Right hindlimb (tissue), 1 donor: ENCODE measurements around the gene MPV17L2.
A peak's percentile ranks its signal among the peaks of the same experiment; 100 is the strongest.
"Not testable (repeated sequence)": the region's sequence is repeated elsewhere in the genome, so short reads cannot be mapped to it uniquely, and the experiment has no call there.

Source experiments
- DNase-seq: peaks from one replicate; pipeline ENCODE4 v3.0.0-alpha.2; 2018

Gene MPV17L2

DNA sequence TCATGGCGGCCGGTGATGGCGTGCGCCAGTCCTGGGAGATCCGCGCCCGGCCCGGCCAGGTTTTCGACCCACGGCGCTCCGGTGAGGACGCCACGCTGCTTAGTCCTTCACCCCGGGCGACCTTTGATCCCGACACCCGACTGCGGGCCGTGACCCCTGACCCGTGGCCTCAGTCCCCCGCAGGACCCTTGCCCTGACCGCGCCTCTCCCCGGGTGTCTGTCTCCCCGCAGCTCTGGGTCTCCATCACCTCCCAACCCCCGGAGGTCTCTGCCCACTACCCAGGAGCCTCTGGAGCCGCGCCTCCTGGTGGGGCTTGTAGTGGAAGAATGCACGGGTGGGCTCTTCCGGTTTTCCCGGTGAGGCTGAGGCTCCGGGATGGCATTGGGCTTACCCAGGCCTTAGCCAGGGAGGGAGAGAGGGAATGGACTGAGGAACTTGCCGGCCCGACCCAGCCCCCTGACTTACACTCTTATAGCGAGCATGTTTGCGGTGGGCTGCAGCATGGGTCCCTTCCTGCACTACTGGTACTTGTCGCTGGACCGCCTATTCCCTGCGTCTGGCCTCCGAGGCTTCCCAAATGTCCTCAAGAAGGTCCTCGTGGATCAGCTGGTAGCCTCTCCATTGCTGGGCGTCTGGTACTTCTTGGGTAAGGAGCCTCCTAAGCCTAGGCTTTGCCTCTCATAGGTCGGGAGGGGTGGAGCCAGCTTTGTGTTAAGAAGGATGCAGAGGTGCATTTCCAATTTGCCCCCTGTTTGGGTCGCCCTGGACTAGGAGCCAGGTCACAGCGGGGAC lies 566 bp downstream of the MPV17L2 start:
- DNase-seq = peak; percentile 38

DNA sequence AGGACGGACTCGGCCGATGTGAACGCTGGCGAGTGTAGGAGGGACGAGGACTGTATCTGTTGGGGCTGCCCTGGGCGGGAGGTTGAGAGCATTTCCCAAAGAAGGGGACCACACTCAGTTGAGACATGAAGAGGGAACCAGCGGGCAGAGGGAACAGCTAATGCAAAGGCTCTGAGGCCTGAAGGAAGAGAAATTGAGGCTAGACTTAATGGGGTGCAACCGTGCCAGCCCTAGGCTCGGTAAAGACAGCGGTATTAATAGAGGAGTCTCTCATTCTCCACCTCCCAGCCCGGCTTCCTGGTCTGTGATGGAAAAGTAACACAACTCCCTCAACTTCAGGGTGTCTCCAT lies 1.1 kb downstream of the MPV17L2 start:
- no peak for DNase-seq

DNA sequence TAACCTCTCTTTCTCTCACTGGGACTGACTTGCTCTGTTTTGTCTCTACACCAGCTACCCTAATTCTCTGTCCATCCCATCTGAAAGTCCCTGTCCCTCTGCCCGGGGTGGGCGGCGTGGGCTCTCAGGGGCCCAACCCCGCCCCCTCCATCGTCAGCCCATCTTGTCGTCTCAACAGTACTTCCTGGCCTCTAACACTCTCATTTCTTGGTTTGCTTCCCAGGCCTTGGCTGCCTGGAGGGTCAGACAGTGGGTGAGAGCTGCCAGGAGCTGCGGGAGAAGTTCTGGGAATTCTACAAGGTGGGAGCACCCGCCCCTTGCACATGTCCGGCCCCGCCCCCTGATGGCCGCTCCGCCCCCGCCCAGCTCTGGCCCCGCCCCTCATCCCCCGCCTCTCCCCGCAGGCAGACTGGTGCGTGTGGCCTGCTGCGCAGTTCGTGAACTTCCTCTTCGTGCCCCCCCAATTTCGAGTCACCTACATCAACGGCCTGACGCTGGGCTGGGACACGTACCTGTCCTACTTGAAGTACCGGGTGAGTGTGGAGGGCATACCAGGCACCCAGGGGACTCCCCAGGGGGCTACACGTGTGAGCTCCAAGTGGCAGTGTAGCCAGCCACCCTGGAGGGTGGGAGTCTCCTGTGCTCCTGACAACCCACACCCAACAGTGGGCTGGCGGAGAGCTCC lies 1.7 kb downstream of the MPV17L2 start:
- peak; percentile 54 for DNase-seq

DNA sequence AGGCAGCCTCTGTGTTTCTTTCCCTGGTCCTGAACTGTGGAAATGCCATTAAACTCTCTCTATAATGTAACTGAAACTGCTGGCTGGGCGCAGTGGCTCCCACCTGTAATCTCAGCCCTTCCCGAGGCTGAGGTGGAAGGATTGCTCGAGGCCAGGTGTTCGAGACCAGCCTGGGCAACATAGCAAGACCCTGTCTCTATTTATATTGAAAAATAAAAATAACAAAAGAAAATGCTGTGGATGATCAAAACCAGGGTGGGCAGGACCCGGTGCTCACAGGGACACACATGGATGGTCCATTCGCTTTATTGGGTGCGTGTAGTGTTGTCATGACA lies 3.5 kb downstream of the MPV17L2 start:
- DNase-seq = no peak

DNA sequence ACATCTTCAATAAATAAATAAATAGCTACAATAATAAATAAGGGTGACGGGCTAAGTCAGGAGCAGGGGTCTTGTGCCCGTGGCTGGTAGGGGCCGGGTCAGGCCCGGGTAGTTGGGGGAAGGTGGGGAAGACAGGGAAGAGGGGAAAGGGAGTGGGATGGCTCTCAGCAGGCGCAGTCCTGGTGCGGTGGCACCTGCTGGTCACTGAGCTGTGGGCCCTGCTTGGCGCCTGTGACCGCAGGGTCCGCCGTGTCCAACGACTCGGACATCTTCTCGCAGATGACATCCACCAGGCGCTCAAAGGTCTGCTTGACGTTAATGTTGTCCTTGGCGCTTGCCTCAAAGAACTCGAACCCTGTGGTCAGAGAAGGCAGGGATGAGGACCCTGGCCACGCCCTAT lies 4.3 kb downstream of the MPV17L2 start:
- no peak for DNase-seq

DNA sequence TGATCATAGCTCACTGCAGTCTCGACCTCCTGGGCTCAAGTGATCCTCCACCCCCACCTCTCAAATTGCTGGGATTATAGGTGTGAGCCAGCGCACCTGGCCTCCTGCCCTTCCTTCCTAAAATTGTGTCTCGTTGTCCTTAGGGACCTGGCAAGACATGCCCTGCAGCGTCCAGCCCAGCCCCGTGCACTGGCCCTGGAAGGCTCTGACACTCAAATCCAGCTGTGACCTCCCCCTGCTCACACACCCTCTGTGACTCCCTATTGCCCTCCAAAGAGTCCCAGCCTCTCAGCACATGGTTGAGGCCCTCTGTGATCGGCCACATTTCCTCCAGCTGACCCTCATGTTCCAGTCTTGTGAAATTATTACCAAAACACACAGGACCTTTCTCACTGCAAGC lies 4.9 kb downstream of the MPV17L2 start:
- no peak for DNase-seq

DNA sequence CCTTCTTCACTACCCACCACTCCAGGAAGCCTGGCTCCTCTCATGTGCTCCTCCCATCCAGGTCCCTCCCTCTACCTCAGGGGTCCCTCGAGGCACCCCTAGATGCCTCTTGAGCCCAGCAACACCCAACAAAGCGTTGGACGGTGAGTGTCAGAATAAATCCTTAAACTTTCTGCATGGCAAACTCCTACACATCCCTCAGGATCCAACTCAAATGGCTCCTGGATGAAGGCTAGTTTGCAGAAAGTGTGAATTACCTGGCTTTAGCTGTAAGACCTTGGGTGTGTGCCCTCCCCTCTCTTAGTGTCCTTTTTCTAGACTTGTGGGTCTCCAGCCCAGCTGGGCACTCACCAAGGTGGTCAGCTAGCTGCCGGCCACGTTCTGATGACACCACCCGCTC lies 5.4 kb downstream of the MPV17L2 start:
- DNase-seq = no peak

DNA sequence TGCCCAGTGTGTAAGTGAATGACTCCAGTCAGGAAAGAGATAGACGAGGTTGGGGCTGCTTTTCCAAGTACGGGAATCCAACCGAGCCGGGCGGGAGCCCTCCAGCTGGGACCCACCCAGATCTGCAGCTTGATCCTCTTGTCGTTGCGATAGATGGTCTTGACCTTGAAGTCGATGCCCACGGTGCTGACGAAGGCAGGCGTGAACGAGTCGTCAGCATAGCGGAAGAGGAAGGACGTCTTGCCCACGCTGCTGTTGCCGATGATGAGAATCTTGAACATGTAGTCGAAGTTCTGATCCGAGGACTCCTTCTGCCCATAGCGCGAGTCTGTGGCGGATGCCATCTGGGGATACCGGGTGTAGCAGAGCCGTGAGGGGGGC lies 9.4 kb downstream of the MPV17L2 start:
- no peak for DNase-seq

DNA sequence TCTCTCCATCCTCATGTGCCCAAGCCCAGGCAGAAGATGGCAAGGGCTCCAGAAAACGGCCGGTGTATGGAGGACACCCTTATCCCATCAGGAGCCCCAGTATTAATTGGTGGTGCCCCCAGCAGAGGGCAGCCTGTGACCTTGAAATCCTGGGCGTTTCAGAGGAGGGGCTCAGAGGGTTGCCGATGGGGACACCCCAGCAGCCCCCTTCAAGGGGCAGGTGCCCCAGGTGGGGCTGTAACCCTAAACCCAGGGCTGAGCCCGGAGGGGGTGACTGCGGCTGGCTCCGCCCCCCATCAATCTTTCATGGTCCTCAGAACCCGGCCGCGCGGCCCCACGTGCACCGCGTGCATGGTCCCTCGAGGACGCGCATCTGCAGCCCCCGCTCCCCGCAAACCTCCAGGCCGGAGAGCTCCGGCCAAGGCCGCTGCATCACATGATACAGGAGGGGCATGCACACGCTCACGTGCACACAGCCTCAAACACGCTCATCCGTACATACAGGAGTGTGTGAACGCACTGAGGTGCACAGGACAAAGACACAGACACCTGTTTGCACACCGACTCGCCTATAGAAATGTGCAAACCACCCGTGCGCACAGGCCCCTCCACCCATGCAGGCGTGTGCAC lies 9.9 kb downstream of the MPV17L2 start:
- no peak for DNase-seq

DNA sequence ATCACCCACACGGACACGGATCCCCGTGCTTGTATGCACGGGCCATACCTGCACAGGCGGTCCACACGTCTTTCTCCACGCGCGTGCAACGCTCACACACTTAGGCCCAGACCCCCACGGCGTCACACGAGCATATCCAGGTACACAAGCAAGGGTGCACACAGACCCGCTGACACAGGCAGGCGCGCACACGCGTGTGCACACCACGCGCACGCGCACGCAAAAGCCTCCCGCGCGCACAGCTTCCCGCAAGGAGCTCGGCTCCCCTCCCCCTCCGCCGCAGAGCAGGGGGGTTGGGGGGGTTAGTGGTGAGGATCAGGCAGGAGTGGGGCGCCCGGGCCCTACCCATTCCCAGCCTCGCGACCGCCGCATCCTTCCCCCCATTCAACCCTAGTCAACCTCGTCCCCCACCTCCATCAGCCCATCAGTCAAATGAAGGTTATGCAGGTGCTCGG lies 10.4 kb downstream of the MPV17L2 start:
- no peak for DNase-seq

DNA sequence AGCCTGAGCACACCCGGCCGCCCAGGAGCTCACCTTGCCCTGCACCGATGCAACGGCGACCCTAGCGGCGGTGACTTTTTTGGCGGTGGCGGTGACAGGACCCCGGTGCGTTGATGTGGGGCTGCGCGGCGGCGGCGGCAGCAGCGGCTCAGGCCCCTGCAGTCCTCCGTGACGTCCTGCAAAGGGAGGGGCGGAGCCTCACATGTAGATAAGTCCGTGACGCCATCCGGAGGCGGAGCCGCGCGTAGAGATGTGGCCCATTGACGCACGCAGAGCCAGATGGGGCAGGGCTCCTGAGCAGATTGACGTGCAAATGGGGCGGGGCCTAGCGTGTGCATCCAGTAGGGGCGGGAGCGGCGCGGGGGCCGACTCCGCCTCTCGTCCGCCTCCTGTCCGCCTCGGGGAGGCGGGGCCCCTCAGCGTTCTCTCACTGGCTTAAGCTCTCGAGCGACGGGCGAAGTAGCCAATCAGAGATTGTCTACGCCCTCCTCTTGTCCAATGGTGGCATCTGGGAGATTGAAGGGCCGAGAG lies 10.9 kb downstream of the MPV17L2 start, which contains the start of gene RAB3A:
Gene RAB3A, minus strand, starts transcription at position 180 of the 531 bp plus-strand sequence. CDS start 1,302 bp downstream, outside the sequence.
- DNase-seq = peak; percentile 100

DNA sequence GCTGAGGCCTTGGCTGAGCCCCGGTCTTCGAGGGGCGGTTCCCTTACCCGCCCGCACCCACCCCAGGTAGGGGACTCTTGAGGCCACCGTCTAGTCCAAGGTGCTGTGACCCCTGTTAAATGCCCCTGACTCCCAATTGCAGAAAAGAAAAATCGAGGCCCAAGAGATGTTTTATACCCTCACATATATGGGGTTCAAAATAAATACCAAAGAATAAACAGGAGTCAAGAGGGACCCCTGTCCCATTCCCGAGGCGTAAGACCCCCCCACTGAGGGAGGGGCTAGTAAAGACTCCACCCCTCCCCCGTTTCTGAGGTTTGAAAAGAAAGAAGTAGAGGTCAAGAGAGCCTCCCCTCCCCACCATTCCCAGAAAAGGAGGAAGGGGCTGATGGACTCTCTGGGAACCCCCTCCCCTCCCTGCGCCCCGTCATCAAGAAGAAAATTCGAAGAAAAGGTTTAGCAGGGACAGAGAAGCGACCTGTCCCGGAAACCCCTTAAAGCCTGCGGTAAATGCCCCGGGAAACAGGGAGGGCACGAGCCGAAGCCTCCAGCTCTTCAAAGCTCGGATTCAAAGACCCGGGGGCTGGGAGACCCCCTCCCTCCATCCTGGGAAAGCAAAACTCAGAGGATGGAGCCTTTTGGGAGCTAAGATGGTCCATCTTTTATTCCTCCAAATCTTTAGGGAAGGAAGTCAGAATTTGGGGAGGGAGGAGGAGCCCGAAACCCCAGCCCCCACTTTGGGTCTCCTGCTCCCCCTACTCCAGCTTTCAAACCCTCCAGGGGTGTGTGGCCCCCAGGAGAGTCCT lies 11.6 kb downstream of the MPV17L2 start:
- DNase-seq = peak; percentile 86

DNA sequence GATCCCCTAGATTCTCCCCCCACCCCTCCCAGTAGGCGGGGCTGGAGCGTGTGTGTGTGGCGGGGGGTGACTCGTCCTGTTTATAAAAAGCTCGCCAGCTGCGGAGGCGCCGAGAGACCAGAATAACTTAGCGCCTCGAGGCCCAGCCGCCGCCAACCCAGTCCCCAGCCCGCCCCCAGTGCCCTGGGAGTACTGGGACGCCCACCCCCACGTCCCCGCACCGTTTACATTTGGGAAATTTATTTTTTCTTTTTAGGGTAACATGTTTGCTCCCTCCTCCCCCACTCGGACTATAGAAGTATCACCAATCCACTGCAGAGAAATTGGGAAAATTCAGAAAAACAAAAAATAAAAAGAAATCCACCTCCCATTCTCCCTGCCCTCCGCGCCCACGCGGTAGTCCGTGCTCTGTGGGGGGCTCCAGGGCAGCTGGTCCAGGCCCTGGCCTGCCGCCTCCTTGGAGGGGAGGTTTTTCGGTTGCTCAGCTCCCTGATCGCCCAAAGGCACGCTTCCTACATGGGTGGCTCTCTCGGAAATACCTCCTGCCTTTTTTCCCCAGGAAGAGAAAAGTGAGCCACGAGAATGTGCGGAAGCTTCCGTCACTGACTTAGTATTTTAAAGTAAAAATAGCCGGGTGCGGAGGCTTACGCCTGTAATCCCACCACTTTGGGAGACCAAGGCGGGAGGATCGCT lies 12.3 kb downstream of the MPV17L2 start:
- peak; percentile 84 for DNase-seq

DNA sequence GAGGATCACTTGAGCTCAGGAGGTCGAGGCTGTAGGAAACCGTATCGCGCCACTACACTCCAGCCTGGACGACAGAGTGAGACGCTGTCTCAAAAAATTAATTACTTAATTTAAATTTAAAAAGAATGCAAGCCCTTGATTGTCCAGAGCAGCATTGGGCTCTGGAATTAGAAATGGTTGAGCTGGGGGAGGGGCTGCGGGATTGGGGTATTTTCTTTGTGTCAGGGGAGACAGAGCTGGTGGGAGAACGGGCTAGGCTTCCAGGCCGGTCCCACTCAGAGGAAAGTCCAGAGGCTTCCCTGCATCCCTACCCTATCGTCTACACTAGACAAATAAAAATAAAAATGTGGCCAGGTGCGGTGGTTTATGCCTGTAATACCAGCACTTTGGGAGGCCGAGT lies 13.0 kb downstream of the MPV17L2 start:
- DNase-seq = no peak

DNA sequence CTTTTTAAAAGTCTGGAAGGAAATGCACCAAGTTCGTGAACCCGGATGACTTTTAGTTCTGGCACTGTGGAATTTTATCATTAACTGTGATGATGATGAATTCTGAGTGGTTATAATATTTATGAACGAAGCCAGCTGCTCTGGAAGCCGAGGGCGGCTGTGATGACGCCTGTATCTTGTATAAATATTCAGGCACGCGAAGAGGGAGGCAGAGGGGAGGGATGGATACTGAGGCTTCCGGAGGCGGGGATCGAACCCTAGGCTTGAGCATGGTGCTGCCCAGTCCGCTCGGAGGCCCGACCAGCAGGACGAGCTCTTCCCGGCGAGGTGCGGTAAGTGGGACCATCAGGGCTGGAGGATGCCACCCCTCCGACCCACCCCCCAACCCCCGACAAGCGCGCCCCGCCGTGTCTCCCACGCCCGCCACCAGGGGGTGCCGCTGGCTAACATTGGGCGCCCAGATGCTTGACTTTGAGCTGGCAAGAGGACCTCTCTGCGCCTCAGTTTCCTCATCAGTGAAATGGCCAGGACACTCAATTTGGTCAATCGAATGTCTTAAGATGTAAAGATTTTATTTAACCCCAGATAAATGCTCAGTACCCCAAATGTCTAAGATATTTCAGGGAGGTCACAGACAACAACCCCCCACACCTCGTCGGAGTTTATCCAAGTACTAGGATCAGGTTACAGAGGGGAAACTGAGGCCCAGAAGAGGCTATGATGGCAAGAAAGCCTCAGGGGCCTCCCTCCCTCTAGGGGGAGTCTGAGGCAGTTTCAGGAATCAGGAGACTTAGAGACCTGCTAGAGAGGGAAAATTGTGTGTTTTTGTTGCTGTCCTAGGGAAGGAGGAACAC lies 15.3 kb downstream of the MPV17L2 start:
- no peak for DNase-seq

DNA sequence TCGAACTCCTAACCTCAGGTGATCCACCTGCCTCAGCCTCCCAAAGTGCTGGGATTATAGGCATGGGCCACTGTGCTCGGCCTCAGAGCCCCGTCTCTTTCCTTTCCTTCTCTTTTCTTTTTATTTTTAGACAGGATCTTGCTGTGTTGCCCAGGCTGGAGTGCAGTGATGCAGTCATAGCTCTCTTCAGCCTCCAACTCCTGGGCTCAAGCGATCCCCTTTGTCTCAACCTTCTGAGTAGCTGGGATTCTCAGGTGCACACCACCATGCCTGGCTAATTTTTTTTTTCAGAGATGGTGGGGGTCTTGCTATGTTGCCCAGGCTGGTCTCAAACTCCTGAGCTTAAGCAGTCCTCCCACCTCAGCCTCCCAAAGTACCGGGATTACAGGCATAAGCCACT lies 16.9 kb downstream of the MPV17L2 start:
- not testable (repeated sequence) for DNase-seq

DNA sequence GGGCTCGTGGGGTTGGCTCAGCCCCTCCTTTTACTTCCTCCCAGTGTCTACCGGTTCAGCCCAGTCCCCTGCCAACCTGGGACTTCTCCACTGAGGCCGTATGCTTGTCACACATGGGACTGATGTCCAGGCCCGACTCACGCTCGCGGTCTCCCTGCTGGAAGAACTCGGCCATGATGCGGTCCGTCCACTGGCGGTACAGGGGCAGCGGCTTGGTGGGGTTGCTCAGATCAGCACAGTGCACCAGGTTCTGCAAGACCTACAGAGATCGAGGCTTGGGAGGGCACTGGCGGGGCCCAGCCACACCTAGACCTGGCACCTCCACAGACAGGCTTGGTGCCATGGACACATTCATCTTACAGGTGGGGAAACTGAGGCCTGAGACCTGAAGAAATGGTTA lies 18.7 kb downstream of the MPV17L2 start:
- no peak for DNase-seq

DNA sequence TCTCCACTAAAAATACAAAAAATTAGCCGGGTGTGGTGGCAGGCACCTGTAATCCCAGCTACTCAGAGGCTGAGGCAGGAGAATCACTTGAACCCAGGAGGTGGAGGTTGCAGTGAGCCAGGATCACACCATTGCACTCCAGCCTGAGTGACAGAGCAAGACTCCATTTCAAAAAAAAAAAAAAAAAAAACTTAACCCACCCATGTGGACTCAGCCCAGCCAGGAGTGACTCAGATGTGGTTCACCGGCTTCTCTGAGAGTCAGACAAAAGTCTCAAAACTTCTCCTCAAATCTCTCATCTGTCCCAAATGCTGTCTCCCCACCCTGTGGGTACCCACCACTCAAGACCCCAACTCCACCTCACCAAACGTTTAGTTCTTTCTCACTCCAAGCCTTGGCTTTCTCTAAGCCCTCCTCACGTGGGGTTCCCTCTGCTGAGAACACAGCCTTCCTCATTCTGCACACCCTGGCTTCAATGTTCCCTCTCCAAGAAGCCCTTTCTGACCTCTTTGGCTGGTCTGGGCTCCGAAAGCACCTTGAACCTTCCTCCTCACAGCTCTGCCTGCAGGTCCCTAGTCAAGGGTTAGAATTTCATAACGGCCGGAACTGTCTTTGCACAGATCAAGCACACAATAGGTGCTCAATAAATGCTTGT lies 21.9 kb downstream of the MPV17L2 start:
- DNase-seq = no peak

DNA sequence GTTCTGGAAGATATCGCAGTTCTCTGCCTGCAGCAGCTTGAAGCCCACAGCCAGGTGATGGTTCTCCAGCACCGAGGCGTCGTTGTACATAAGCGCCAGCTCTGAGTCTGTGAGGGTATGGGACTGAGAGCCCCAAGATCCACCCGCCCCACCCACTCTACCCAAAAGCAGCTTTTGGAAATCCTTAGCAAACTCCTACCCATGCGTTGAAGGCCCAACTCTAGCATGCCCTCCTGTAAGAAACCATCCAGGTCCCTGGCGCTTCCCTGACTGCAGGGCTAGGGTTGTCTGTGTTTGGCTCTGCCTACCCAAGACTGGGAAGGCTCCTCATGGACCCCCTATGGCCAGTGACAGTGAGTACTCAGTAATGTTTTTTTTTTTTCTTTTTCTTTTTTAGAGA lies 23.8 kb downstream of the MPV17L2 start:
- DNase-seq = no peak

DNA sequence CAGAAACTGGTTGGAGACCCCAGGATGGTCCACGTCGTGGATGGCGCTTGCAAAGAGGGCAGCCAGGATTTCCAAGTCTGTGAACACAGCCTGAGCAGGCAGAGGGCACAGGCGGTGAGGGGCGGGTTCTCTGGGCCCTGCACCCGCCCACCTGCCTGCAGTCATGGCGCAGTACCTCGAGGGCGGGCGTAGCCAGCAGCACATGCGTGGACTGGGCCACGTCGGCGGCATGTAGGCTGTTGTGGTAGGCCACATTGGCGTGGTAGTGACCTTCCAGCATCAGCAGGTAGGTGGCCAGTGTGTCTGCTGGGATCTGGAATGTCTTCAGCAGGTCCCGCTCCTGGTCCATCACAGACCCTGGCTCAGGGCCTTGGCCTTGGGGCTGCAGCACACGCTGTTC lies 25.1 kb downstream of the MPV17L2 start:
- DNase-seq = no peak

DNA sequence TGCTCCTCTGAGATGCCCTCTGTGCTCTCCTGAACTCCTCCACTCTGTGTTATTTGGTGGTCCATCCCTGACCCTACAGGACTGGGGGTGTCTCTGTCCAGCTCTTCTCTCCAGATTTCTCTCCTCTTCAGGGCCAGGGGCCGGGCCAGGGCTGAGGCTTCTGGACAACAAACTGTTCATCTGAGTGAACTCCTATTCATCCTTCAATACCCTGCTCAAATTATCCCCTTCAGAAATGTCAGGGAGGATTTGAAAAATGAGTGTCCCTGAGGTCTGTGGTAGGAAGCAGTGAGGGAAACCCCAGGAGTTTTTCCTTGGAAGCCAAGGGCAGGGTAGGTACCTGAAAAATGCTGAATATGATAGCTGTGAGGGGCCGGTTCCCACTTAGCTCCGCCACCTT lies 25.6 kb downstream of the MPV17L2 start:
- no peak for DNase-seq
